KMS-11 (cell line): ENCODE data around the gene CABLES1.

Experiments
- H2AFZ ChIP-seq: fragments of 200-600 bp; sonication (generic); 2 replicates; pipeline ENCODE4 v1.6.1; 2016; ENCODE audit warnings: antibody characterized with exemption, mixed run types, low read depth
- H3K27ac ChIP-seq: fragments of 200-600 bp; sonication (generic); 2 replicates; pipeline ENCODE4 v1.6.1; 2016; ENCODE audit warnings: mild to moderate bottlenecking, mixed run types
- H3K27me3 ChIP-seq: fragments of 200-600 bp; sonication (generic); 2 replicates; pipeline ENCODE4 v1.6.1; 2017; ENCODE audit warnings: mild to moderate bottlenecking, low read depth, mixed run types, moderate library complexity; ENCODE audit not compliant: insufficient read depth
- H3K36me3 ChIP-seq: fragments of 200-600 bp; sonication (generic); 2 replicates; pipeline ENCODE4 v1.6.1; 2017; ENCODE audit warnings: mild to moderate bottlenecking, mixed run types; ENCODE audit not compliant: insufficient read depth
- H3K4me1 ChIP-seq: fragments of 200-600 bp; sonication (generic); 2 replicates; pipeline ENCODE4 v1.6.1; 2016; ENCODE audit warnings: mild to moderate bottlenecking, low read depth, mixed run types; ENCODE audit not compliant: poor library complexity, severe bottlenecking
- H3K4me2 ChIP-seq: fragments of 200-600 bp; sonication (generic); 2 replicates; pipeline ENCODE4 v1.7.0; 2016; ENCODE audit warnings: mild to moderate bottlenecking, mixed run types
- H3K4me3 ChIP-seq: fragments of 200-600 bp; sonication (generic); IDR thresholded peaks from 2 replicates; pipeline ENCODE4 v1.6.1; 2017; ENCODE audit warnings: low read depth, low read length, mixed read lengths; ENCODE audit not compliant: insufficient read depth
- H3K79me2 ChIP-seq: fragments of 200-600 bp; sonication (generic); 2 replicates; pipeline ENCODE4 v1.6.1; 2016; ENCODE audit warnings: low read depth, mixed run types; ENCODE audit not compliant: insufficient read depth
- H3K9ac ChIP-seq: fragments of 200-600 bp; sonication (generic); 2 replicates; pipeline ENCODE4 v1.6.1; 2016; ENCODE audit warnings: mild to moderate bottlenecking, mixed run types
- H4K20me1 ChIP-seq: fragments of 200-600 bp; sonication (generic); 2 replicates; pipeline ENCODE4 v1.6.1; 2016; ENCODE audit warnings: mild to moderate bottlenecking, mixed run types; ENCODE audit not compliant: insufficient read depth
- TF ChIP-seq, protein P1 (sequence below): fragments of 200-600 bp; sonication (generic); conservative IDR thresholded peaks from 2 replicates; pipeline ENCODE4 v1.6.1; 2017; ENCODE audit warnings: low read depth, mild to moderate bottlenecking, antibody characterized with exemption, low read length, moderate library complexity, mixed read lengths

Gene CABLES1

GRCh38 chr18:23257686-23258565 lies 122.6 kb downstream of the CABLES1 start:
- peaks cover 20% of the 10 kb centered on the region for H3K4me1 ChIP-seq
- H4K20me1 ChIP-seq = no peaks in the 10 kb centered on the region
- no peak overlapping the region for H3K4me3 ChIP-seq
- TF ChIP-seq, protein P1, sequence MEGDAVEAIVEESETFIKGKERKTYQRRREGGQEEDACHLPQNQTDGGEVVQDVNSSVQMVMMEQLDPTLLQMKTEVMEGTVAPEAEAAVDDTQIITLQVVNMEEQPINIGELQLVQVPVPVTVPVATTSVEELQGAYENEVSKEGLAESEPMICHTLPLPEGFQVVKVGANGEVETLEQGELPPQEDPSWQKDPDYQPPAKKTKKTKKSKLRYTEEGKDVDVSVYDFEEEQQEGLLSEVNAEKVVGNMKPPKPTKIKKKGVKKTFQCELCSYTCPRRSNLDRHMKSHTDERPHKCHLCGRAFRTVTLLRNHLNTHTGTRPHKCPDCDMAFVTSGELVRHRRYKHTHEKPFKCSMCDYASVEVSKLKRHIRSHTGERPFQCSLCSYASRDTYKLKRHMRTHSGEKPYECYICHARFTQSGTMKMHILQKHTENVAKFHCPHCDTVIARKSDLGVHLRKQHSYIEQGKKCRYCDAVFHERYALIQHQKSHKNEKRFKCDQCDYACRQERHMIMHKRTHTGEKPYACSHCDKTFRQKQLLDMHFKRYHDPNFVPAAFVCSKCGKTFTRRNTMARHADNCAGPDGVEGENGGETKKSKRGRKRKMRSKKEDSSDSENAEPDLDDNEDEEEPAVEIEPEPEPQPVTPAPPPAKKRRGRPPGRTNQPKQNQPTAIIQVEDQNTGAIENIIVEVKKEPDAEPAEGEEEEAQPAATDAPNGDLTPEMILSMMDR = no peak
- no peak overlapping the region for H3K27ac ChIP-seq
- H3K79me2 ChIP-seq = no peaks in the 10 kb centered on the region
- no peaks in the 10 kb centered on the region for H3K27me3 ChIP-seq
- H2AFZ ChIP-seq = no peak overlapping the region
- peaks cover 16% of the 10 kb centered on the region; the same call in 1 of the 2 replicates for H3K36me3 ChIP-seq
- H3K4me2 ChIP-seq = no peak overlapping the region
- H3K9ac ChIP-seq = no peak overlapping the region

- H3K4me3 ChIP-seq = no peak overlapping the region
- H2AFZ ChIP-seq = no peak overlapping the region
- peaks cover 20% of the 10 kb centered on the region for H3K4me1 ChIP-seq
- H4K20me1 ChIP-seq = no peaks in the 10 kb centered on the region
- H3K4me2 ChIP-seq = no peak overlapping the region
- H3K9ac ChIP-seq = no peak overlapping the region
- peaks cover 16% of the 10 kb centered on the region; the same call in 1 of the 2 replicates for H3K36me3 ChIP-seq
- no peak overlapping the region for H3K27ac ChIP-seq
- no peaks in the 10 kb centered on the region for H3K27me3 ChIP-seq
- H3K79me2 ChIP-seq = no peaks in the 10 kb centered on the region
- TF ChIP-seq, protein P1 = no peak
Measured at GRCh38 chr18:23258566-23259469, 123.5 kb downstream of the CABLES1 start.

DNA sequence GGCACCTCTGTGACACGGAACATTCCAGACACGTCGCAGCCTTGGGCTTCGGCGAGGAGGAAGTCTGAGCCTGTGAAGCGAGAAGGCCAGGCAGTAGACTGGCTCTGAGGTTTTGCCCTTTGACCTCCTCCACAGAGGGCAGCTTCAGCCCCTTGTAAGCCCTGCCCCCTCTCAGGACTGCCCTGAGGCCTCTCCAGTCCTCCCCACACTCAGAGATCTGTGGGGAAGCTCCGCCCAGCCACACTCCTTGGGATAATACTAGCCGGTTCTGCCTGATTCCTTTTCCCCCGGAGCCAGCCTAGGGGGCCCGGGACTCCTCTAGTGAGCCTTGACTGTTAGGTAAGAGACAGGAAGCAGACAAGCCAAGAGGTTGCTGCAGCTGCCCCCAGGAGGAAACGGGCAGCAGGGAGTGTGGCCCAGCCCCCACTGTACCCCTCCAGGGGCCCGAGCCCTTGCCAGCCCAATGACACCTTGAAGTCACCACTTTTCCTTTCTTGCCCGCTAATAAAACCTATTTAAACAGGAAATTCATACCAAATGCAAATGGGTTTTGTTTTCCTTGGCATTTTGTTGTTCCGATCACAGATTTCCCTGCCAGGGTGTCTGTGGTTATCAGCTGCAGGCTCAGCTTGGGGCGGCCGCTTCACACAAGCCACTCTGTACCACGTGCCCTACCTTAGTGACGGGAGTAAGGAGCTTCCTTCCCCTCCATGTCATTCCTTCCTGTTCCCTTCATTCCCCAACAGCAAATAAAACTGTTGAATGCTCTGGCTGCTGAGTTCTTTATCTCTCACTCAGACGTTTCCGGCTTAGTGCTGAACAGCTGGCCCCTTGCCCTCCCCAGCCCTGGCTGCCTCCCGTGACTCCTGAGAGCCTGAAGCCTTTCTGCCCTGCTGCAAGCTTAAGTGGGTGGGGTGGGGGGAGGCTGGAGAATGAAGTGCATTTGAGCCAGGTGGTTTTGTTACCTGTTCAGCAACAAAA lies 124.7 kb downstream of the CABLES1 start:
- Histone ChIP-seq H3K27ac (no peak overlapping the region; the same call in 1 of the 2 replicates), H4K20me1 (no peaks in the 10 kb centered on the region), H3K36me3 (peaks cover 14% of the 10 kb centered on the region; the same call in 1 of the 2 replicates), H3K27me3 (no peaks in the 10 kb centered on the region), H3K4me2 (no peak overlapping the region), H3K4me1 (peaks cover 20% of the 10 kb centered on the region), H3K4me3 (no peak overlapping the region), H3K9ac (no peak overlapping the region), H3K79me2 (no peaks in the 10 kb centered on the region), H2AFZ (no peak overlapping the region)
- TF ChIP-seq, protein P1 = no peak
